GM23338 (cell line): ENCODE data around the gene S100A8. TPM values are rescaled to one million over a fixed set of nuclear protein-coding genes. Genes with fewer than 3 reads are reported as not detected.

Experiments used
- ATAC-seq: fragments of 200-7000 bp; cut with Tn5 transposase; 3 replicates; pipeline ENCODE4 v1.9.1; 2020
- DNase-seq: peaks from one replicate; pipeline ENCODE4 v3.0.0-alpha.2; 2015; ENCODE audit warnings: low spot score
- H2AFZ ChIP-seq: fragments of 200-600 bp; sonication (generic); 2 replicates; pipeline ENCODE4 v1.8.0; 2016; ENCODE audit warnings: antibody characterized with exemption, mild to moderate bottlenecking, moderate library complexity
- H3F3A ChIP-seq: fragments of 200-600 bp; sonication (generic); replicated peaks from 2 replicates; pipeline ENCODE4 v1.8.0; 2017; ENCODE audit warnings: antibody characterized with exemption, mixed run types, low read depth
- H3K27ac ChIP-seq: fragments of 200-600 bp; sonication (generic); 2 replicates; pipeline ENCODE4 v1.6.1; 2016; ENCODE audit warnings: low read depth
- H3K27me3 ChIP-seq: fragments of 200-600 bp; sonication (generic); 2 replicates; pipeline ENCODE4 v1.8.0; 2016; ENCODE audit warnings: mild to moderate bottlenecking, mixed run types, moderate library complexity; ENCODE audit not compliant: insufficient read depth
- H3K36me3 ChIP-seq: fragments of 200-600 bp; sonication (generic); 2 replicates; pipeline ENCODE4 v1.8.0; 2016; ENCODE audit warnings: mild to moderate bottlenecking; ENCODE audit not compliant: insufficient read depth
- H3K4me1 ChIP-seq: fragments of 200-600 bp; sonication (generic); 2 replicates; pipeline ENCODE4 v1.8.0; 2016; ENCODE audit warnings: mild to moderate bottlenecking, moderate library complexity; ENCODE audit not compliant: insufficient read depth
- H3K4me2 ChIP-seq: fragments of 200-600 bp; sonication (generic); 2 replicates; pipeline ENCODE4 v1.7.1; 2017; ENCODE audit warnings: mixed run types
- H3K4me3 ChIP-seq: fragments of 200-600 bp; sonication (generic); 2 replicates; pipeline ENCODE4 v1.6.1; 2016; ENCODE audit warnings: mixed run types
- H3K79me2 ChIP-seq: fragments of 200-600 bp; sonication (generic); replicated peaks from 2 replicates; pipeline ENCODE4 v1.8.0; 2017; ENCODE audit warnings: mild to moderate bottlenecking; ENCODE audit not compliant: insufficient read depth
- H3K9me2 ChIP-seq: fragments of 200-600 bp; sonication (generic); 2 replicates; pipeline ENCODE4 v1.8.0; 2017; ENCODE audit not compliant: insufficient read depth
- H4K20me1 ChIP-seq: fragments of 200-600 bp; sonication (generic); replicated peaks from 2 replicates; pipeline ENCODE4 v1.8.0; 2017; ENCODE audit warnings: mild to moderate bottlenecking; ENCODE audit not compliant: insufficient read depth
- H3K27ac Mint-ChIP-seq: 2 replicates; pipeline ENCODE4 v1.8.0; 2020; ENCODE audit warnings: inconsistent platforms, mild to moderate bottlenecking, moderate library complexity, mixed read lengths
- H3K27me3 Mint-ChIP-seq: 3 replicates; pipeline ENCODE4 v1.8.0; 2022; ENCODE audit warnings: low read depth, mild to moderate bottlenecking, moderate library complexity, mixed read lengths, inconsistent platforms; ENCODE audit not compliant: insufficient read depth, poor library complexity
- H3K36me3 Mint-ChIP-seq: 3 replicates; pipeline ENCODE4 v1.8.0; 2021; ENCODE audit warnings: low read depth, mild to moderate bottlenecking, inconsistent platforms, moderate library complexity, mixed read lengths
- H3K4me1 Mint-ChIP-seq: 3 replicates; pipeline ENCODE4 v1.8.0; 2020; ENCODE audit warnings: mild to moderate bottlenecking, inconsistent platforms, mixed read lengths
- H3K4me3 Mint-ChIP-seq: 3 replicates; pipeline ENCODE4 v1.8.0; 2021; ENCODE audit warnings: moderate library complexity, mild to moderate bottlenecking, inconsistent platforms, mixed read lengths
- H3K9me3 Mint-ChIP-seq: 3 replicates; pipeline ENCODE4 v1.8.0; 2020; ENCODE audit warnings: moderate library complexity, mild to moderate bottlenecking, inconsistent platforms, mixed read lengths
- CREB1 ChIP-seq: fragments of 250-450 bp; sonication (Bioruptor Pico); IDR thresholded peaks from 2 replicates; pipeline ENCODE4 v1.5.0; 2020; ENCODE audit warnings: low read depth, mild to moderate bottlenecking, moderate library complexity
- ETS1 ChIP-seq: IDR thresholded peaks from 2 replicates; pipeline ENCODE4 v1.6.1; 2016; ENCODE audit warnings: antibody characterized with exemption
- EZH2phosphoT487 ChIP-seq: fragments of 200-600 bp; sonication (generic); IDR thresholded peaks from one replicate; pipeline ENCODE4 v1.8.1; 2018; ENCODE audit warnings: antibody characterized with exemption; ENCODE audit not compliant: unreplicated experiment
- ZNF331 ChIP-seq: fragments of 250-450 bp; sonication (Bioruptor Pico); IDR thresholded peaks from 2 replicates; pipeline ENCODE4 v1.5.0; 2020; ENCODE audit warnings: low read depth, mild to moderate bottlenecking, moderate library complexity
- ZNF462 ChIP-seq: fragments of 250-450 bp; sonication (Bioruptor Pico); IDR thresholded peaks from 2 replicates; pipeline ENCODE4 v1.5.0; 2020; ENCODE audit warnings: mild to moderate bottlenecking, moderate library complexity
- polyA plus RNA-seq: library from polyadenylated mRNA; unstranded; fragments of >200 nt; fragmentation: Nextera tagmentation; extraction: Ambion mirVana; gene quantifications from 2 replicates; pipeline ENCODE4 v1.2.1, GENCODE V29; 2016
- total RNA-seq: library from RNA; depleted of rRNA; stranded (reverse); fragments of >200 nt; shearing (Covaris generic); gene quantifications from 2 replicates; pipeline ENCODE4 v1.2.3, GENCODE V29; 2014
- TF ChIP-seq, protein P1 (sequence below), 2 experiments: fragments of 200-600 bp in 1 of 2; sonication (generic) in 1 of 2; conservative IDR thresholded peaks; 2 replicates each; pipeline versions ENCODE4 v1.5.1 to v1.6.1; 2016 to 2017; ENCODE audit warnings: antibody characterized with exemption in 2 of 2, low read depth in 2 of 2, mild to moderate bottlenecking in 2 of 2, moderate library complexity in 1 of 2

The S100A8 gene
- total and polyA plus RNA-seq, 2 experiments from 2014 or later = not detected

GRCh38 chr1:153359241-153359640 is 31.6 kb downstream of the S100A8 start (continued):
- TF ChIP-seq ZNF462 (CRISPR knock-in tag) = no peak
- no peak for TF ChIP-seq ETS1

DNA sequence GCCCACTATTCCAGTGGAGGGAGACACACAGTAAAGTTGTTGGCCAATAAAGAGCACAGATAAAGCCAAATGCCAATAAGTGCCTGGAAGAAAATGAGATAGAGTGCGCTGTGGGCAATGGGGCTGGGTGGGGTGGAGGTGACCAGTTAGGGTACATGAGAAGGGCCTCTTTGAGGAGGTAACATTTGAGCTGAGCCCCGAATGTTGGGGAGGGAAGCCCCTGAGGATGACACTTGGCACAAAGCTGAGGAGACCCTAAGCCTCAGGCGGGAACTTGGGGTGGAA is 32.2 kb downstream of the S100A8 start:
- Histone ChIP-seq H4K20me1 (no peaks in the 10 kb centered on the region), H3K4me3 (no peak overlapping the region), H3K4me2 (no peak overlapping the region), H3K36me3 (no peaks in the 10 kb centered on the region), H3F3A (no peaks in the 10 kb centered on the region), H3K27ac (no peak overlapping the region), H3K79me2 (no peaks in the 10 kb centered on the region), H3K9me2 (no peaks in the 10 kb centered on the region; the same call in 1 of the 2 replicates), H3K4me1 (no peaks in the 10 kb centered on the region), H3K27me3 (no peaks in the 10 kb centered on the region), H2AFZ (peak overlapping the region; percentile 74; the same call in 1 of the 2 replicates)
- no peak for ATAC-seq
- Mint-ChIP-seq H3K27me3 (peaks cover 5% of the 10 kb centered on the region), H3K4me3 (no peak overlapping the region), H3K36me3 (no peaks in the 10 kb centered on the region), H3K27ac (no peak overlapping the region), H3K4me1 (peaks cover 8% of the 10 kb centered on the region; the same call in 1 of the 3 replicates), H3K9me3 (no peaks in the 10 kb centered on the region)
- no peak for DNase-seq
- TF ChIP-seq CREB1 = no peak
- TF ChIP-seq ZNF331 = no peak
- TF ChIP-seq EZH2phosphoT487 = no peak
- TF ChIP-seq, protein P1, sequence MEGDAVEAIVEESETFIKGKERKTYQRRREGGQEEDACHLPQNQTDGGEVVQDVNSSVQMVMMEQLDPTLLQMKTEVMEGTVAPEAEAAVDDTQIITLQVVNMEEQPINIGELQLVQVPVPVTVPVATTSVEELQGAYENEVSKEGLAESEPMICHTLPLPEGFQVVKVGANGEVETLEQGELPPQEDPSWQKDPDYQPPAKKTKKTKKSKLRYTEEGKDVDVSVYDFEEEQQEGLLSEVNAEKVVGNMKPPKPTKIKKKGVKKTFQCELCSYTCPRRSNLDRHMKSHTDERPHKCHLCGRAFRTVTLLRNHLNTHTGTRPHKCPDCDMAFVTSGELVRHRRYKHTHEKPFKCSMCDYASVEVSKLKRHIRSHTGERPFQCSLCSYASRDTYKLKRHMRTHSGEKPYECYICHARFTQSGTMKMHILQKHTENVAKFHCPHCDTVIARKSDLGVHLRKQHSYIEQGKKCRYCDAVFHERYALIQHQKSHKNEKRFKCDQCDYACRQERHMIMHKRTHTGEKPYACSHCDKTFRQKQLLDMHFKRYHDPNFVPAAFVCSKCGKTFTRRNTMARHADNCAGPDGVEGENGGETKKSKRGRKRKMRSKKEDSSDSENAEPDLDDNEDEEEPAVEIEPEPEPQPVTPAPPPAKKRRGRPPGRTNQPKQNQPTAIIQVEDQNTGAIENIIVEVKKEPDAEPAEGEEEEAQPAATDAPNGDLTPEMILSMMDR (conservative IDR thresholded peaks at IDR 0.05; ENCODE audit: low read depth in 2 of 2) = no peak
- no peak for TF ChIP-seq ZNF462 (CRISPR knock-in tag)
